K562 (cell line): ENCODE results near the gene UBA52. TPM values are rescaled to one million over a fixed set of nuclear protein-coding genes. Genes with fewer than 3 reads are reported as not detected.

ENCODE experiments used
- ASH1L ChIP-seq: fragments of 450-650 bp; IDR thresholded peaks from 2 replicates; pipeline ENCODE4 v1.6.1; 2018; ENCODE audit warnings: borderline replicate concordance, mild to moderate bottlenecking, low read depth; ENCODE audit not compliant: partially characterized antibody
- CAMTA2 ChIP-seq: fragments of 250-450 bp; sonication (Bioruptor Pico); conservative IDR thresholded peaks from 2 replicates; pipeline ENCODE4 v1.5.1; 2022
- CC2D1A ChIP-seq: fragments of 450-650 bp; IDR thresholded peaks from 2 replicates; pipeline ENCODE4 v1.6.1; 2017; ENCODE audit warnings: mild to moderate bottlenecking
- DIDO1 ChIP-seq: fragments of 450-650 bp; IDR thresholded peaks from 2 replicates; pipeline ENCODE4 v1.6.1; 2016; ENCODE audit warnings: low read depth, missing biosample characterization, missing genetic modification characterization
- HNRNPH1 ChIP-seq: fragments of 200-400 bp; formaldehyde crosslinking; optimal IDR thresholded peaks from 2 replicates; pipeline ENCODE3; 2017; ENCODE audit warnings: low read depth, mild to moderate bottlenecking, low read length, moderate library complexity
- IFI16 ChIP-seq: fragments of 250-450 bp; sonication (Bioruptor Pico); IDR thresholded peaks from 2 replicates; pipeline ENCODE4 v2.1.2; 2022; ENCODE audit warnings: mild to moderate bottlenecking, inconsistent platforms
- KAT7 ChIP-seq: sonication (generic); formaldehyde crosslinking; IDR thresholded peaks from 2 replicates; pipeline ENCODE4 v1.8.0; 2022; ENCODE audit warnings: missing genetic modification reagents, mild to moderate bottlenecking, borderline replicate concordance
- NR2C2 ChIP-seq, 2 experiments: fragments of 200-800 bp in 1 of 2; sonication (Bioruptor generic) in 1 of 2; sonication (generic) in 1 of 2; formaldehyde crosslinking in 1 of 2; IDR thresholded peaks; 2 replicates each; pipeline versions ENCODE4 v1.6.1 to v1.8.0; 2016 to 2022; ENCODE audit warnings: mild to moderate bottlenecking in 1 of 2, missing compliant biosample characterization in 1 of 2, missing genetic modification characterization in 1 of 2, missing genetic modification reagents in 1 of 2
- PML ChIP-seq: IDR thresholded peaks from 2 replicates; pipeline ENCODE4 v1.6.1; 2012; ENCODE audit warnings: low read length, inconsistent platforms
- SMAD2 ChIP-seq: fragments of 150-350 bp; IDR thresholded peaks from 2 replicates; pipeline ENCODE4 v1.6.1; 2014; ENCODE audit warnings: low read depth, mild to moderate bottlenecking, low read length
- ZNF311 ChIP-seq: fragments of 250-450 bp; sonication (Bioruptor Pico); IDR thresholded peaks from 2 replicates; pipeline ENCODE4 v1.4.0; 2020; ENCODE audit warnings: mild to moderate bottlenecking, moderate library complexity
- ZNF347 ChIP-seq: fragments of 450-650 bp; formaldehyde crosslinking; IDR thresholded peaks from 2 replicates; pipeline ENCODE4 v1.4.0; 2020; ENCODE audit warnings: low read depth, mild to moderate bottlenecking, moderate library complexity
- ZNF75A ChIP-seq: fragments of 450-650 bp; formaldehyde crosslinking; IDR thresholded peaks from 2 replicates; pipeline ENCODE4 v1.4.0; 2020; ENCODE audit warnings: mild to moderate bottlenecking
- ZNF79 ChIP-seq: fragments of 250-450 bp; sonication (Bioruptor Pico); IDR thresholded peaks from 2 replicates; pipeline ENCODE4 v1.4.0; 2020; ENCODE audit warnings: low read depth, mild to moderate bottlenecking, moderate library complexity
- polyA plus RNA-seq, 8 experiments: library from polyadenylated mRNA; depleted of rRNA in 4 of 8; stranded (reverse) in 5 of 8; unstranded in 3 of 8; fragments of >200 nt; fragmentation: Nextera tagmentation in 2 of 8; fragmentation: Illumina TruSeq in 1 of 8; extraction: Ambion mirVana in 2 of 8; extraction: Trizol in 1 of 8; gene quantifications; 2 replicates each; pipeline versions ENCODE4 v1.2.1 to v1.2.3, GENCODE V29; 2011 to 2014; ENCODE audit warnings: inconsistent platforms in 1 of 8, missing spikeins in 1 of 8
- total RNA-seq, 7 experiments: library from RNA; depleted of rRNA in 6 of 7; stranded (reverse); fragments of >200 nt in 6 of 7; fragmentation: Illumina TruSeq in 2 of 7; extraction: Trizol in 2 of 7; gene quantifications; 2 replicates each; pipeline versions ENCODE4 v1.2.1 to v1.2.3, GENCODE V29; 2011 to 2021; ENCODE audit warnings: low replicate concordance in 1 of 7
- TF ChIP-seq, protein P1 (sequence below): fragments of 250-450 bp; sonication (Bioruptor Pico); IDR thresholded peaks from 2 replicates; pipeline ENCODE4 v1.4.0; 2020; ENCODE audit warnings: mild to moderate bottlenecking, moderate library complexity
- TF ChIP-seq, protein P2 (sequence below): fragments of 250-450 bp; sonication (Bioruptor Pico); IDR thresholded peaks from 2 replicates; pipeline ENCODE4 v1.4.0; 2020

The UBA52 gene
- total and polyA plus RNA-seq, 9 of the 15 experiments (the other 6 are each of a cell fraction or from before 2014, with no cell fraction given), result 1,110 to 2,751 (median 1,733) TPM

DNA sequence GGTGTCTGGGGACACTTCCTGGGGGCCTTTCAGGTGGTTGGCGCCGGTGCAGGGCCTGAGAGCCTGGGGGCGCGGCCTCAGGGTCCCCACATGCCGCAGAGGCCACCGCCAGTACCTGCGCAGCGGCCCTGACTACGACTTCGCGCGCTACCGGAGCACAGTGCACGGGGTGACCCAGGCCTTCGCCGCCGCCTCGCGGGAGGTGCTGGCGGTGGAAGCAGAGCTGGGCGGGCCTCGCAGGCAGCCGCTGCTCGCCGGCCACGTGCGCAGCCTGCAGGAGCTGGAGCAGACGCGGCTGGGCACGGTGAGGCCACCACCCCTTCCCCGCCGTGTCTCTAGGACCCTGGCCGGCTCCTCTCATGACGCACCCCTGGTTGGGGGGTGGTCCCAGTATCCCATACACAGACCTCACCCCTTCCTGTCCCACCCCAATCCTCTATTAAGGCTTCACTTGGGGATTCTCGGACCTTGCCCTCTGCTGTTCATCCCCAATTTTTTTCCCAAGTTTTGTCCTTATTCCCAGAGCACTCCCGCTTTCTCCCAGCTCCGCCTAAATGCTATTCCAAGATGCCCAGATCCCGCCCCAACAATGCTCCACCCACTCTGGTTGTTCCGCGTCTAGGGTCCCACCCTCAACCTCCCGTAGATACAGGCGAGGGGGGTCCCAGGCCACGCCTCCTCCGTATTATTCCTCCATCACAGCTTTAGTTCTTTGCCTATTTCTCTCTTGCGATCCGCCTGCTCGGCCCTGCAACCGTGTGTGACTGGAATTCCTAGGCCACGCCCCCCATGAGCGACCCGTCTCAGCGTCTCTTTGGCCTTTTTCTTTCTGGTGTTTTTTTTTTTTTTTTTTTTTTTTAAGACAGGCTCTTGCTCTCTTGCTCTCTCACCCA lies 18.0 kb downstream of the UBA52 start (continued):
- TF ChIP-seq, protein P1, sequence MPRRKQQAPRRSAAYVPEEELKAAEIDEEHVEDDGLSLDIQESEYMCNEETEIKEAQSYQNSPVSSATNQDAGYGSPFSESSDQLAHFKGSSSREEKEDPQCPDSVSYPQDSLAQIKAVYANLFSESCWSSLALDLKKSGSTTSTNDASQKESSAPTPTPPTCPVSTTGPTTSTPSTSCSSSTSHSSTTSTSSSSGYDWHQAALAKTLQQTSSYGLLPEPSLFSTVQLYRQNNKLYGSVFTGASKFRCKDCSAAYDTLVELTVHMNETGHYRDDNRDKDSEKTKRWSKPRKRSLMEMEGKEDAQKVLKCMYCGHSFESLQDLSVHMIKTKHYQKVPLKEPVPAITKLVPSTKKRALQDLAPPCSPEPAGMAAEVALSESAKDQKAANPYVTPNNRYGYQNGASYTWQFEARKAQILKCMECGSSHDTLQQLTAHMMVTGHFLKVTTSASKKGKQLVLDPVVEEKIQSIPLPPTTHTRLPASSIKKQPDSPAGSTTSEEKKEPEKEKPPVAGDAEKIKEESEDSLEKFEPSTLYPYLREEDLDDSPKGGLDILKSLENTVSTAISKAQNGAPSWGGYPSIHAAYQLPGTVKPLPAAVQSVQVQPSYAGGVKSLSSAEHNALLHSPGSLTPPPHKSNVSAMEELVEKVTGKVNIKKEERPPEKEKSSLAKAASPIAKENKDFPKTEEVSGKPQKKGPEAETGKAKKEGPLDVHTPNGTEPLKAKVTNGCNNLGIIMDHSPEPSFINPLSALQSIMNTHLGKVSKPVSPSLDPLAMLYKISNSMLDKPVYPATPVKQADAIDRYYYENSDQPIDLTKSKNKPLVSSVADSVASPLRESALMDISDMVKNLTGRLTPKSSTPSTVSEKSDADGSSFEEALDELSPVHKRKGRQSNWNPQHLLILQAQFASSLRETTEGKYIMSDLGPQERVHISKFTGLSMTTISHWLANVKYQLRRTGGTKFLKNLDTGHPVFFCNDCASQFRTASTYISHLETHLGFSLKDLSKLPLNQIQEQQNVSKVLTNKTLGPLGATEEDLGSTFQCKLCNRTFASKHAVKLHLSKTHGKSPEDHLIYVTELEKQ (CRISPR knock-in tag), result no peak
- TF ChIP-seq NR2C2 (CRISPR knock-in tag; IDR thresholded peaks at IDR 0.05), result peak; percentile 76
- TF ChIP-seq NR2C2 (tag; IDR thresholded peaks at IDR 0.05), result peak; percentile 69; the same call in 1 of the 2 replicates
- no peak for TF ChIP-seq DIDO1 (tag)
- TF ChIP-seq CAMTA2, result no peak
- no peak for TF ChIP-seq CC2D1A
- no peak for TF ChIP-seq ASH1L
- no peak for TF ChIP-seq KAT7 (CRISPR knock-in tag)
- no peak for TF ChIP-seq ZNF311 (CRISPR knock-in tag)
- TF ChIP-seq HNRNPH1, result no peak
- TF ChIP-seq IFI16 (CRISPR knock-in tag), result no peak
- no peak for TF ChIP-seq ZNF75A (CRISPR knock-in tag)
- no peak for TF ChIP-seq SMAD2
- TF ChIP-seq ZNF347 (CRISPR knock-in tag), result no peak
- TF ChIP-seq PML, result no peak
- TF ChIP-seq ZNF79 (CRISPR knock-in tag), result no peak
- TF ChIP-seq, protein P2, sequence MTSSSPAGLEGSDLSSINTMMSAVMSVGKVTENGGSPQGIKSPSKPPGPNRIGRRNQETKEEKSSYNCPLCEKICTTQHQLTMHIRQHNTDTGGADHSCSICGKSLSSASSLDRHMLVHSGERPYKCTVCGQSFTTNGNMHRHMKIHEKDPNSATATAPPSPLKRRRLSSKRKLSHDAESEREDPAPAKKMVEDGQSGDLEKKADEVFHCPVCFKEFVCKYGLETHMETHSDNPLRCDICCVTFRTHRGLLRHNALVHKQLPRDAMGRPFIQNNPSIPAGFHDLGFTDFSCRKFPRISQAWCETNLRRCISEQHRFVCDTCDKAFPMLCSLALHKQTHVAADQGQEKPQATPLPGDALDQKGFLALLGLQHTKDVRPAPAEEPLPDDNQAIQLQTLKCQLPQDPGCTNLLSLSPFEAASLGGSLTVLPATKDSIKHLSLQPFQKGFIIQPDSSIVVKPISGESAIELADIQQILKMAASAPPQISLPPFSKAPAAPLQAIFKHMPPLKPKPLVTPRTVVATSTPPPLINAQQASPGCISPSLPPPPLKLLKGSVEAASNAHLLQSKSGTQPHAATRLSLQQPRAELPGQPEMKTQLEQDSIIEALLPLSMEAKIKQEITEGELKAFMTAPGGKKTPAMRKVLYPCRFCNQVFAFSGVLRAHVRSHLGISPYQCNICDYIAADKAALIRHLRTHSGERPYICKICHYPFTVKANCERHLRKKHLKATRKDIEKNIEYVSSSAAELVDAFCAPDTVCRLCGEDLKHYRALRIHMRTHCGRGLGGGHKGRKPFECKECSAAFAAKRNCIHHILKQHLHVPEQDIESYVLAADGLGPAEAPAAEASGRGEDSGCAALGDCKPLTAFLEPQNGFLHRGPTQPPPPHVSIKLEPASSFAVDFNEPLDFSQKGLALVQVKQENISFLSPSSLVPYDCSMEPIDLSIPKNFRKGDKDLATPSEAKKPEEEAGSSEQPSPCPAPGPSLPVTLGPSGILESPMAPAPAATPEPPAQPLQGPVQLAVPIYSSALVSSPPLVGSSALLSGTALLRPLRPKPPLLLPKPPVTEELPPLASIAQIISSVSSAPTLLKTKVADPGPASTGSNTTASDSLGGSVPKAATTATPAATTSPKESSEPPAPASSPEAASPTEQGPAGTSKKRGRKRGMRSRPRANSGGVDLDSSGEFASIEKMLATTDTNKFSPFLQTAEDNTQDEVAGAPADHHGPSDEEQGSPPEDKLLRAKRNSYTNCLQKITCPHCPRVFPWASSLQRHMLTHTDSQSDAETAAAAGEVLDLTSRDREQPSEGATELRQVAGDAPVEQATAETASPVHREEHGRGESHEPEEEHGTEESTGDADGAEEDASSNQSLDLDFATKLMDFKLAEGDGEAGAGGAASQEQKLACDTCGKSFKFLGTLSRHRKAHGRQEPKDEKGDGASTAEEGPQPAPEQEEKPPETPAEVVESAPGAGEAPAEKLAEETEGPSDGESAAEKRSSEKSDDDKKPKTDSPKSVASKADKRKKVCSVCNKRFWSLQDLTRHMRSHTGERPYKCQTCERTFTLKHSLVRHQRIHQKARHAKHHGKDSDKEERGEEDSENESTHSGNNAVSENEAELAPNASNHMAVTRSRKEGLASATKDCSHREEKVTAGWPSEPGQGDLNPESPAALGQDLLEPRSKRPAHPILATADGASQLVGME (CRISPR knock-in tag), result no peak
